Stimulated activated CD4-positive, alpha-beta T cell treated with anti-CD3 and anti-CD28 coated beads, Interleukin-15, amount 100 ng/mL, for 48 hours (primary cell): ENCODE results near the gene UST.

Experiments used
- DNase-seq, 2 donors: peaks; one replicate each; pipeline ENCODE4 v3.0.0-alpha.2; 2020; ENCODE audit warnings: low read depth in 2 of 2

The UST gene

GRCh38 chr6:148803979-148804378 lies 57.1 kb downstream of the UST start:
- DNase-seq, result no peak

GRCh38 chr6:148805777-148806176 lies 58.9 kb downstream of the UST start:
- no peak for DNase-seq

- no peak for DNase-seq
Observed at GRCh38 chr6:148807784-148808183, 61.0 kb downstream of the UST start.

- no peak for DNase-seq
Observed at GRCh38 chr6:148808786-148809304, 62.0 kb downstream of the UST start.

GRCh38 chr6:148811459-148811858 lies 64.6 kb downstream of the UST start:
- no peak for DNase-seq

GRCh38 chr6:148814082-148814790 lies 67.4 kb downstream of the UST start:
- DNase-seq, result no peak

- no peak for DNase-seq
Observed at GRCh38 chr6:148814869-148815268, 68.0 kb downstream of the UST start.

- no peak for DNase-seq
Observed at GRCh38 chr6:148816117-148816516, 69.3 kb downstream of the UST start.

- no peak for DNase-seq
Observed at GRCh38 chr6:148817689-148818088, 70.9 kb downstream of the UST start.

- DNase-seq, result no peak
Observed at GRCh38 chr6:148818939-148819575, 72.2 kb downstream of the UST start.

GRCh38 chr6:148819852-148820251 lies 73.0 kb downstream of the UST start:
- DNase-seq, result no peak

GRCh38 chr6:148822819-148823218 lies 76.0 kb downstream of the UST start:
- no peak for DNase-seq

GRCh38 chr6:148824291-148824690 lies 77.5 kb downstream of the UST start:
- DNase-seq, result no peak

GRCh38 chr6:148824960-148825359 lies 78.1 kb downstream of the UST start:
- DNase-seq, result no peak

GRCh38 chr6:148825492-148825891 lies 78.7 kb downstream of the UST start:
- DNase-seq, result no peak

- DNase-seq, result no peak
Observed at GRCh38 chr6:148827416-148828045, 80.7 kb downstream of the UST start.

GRCh38 chr6:148828047-148828446 lies 81.2 kb downstream of the UST start:
- no peak for DNase-seq

GRCh38 chr6:148829415-148830101 lies 82.7 kb downstream of the UST start:
- DNase-seq, result no peak

- DNase-seq, result no peak
Observed at GRCh38 chr6:148830614-148831013, 83.8 kb downstream of the UST start.

- peak in 1 of 2 donors; percentile 24 for DNase-seq
Observed at GRCh38 chr6:148831064-148831463, 84.2 kb downstream of the UST start.

- DNase-seq, result no peak
Observed at GRCh38 chr6:148831531-148831930, 84.7 kb downstream of the UST start.

- no peak for DNase-seq
Observed at GRCh38 chr6:148835920-148836441, 89.2 kb downstream of the UST start.
